Lower lobe of right lung (tissue), 2 donors: ENCODE results near the gene RLBP1. TPM values are rescaled to one million over a fixed set of nuclear protein-coding genes. Genes with fewer than 3 reads are reported as not detected.
A peak's percentile ranks its signal among the peaks of the same experiment; 100 is the strongest.

Experiments
- ATAC-seq, 2 donors: fragments of 200-7000 bp; cut with Tn5 transposase; one replicate each; pipeline ENCODE4 v1.9.1; 2020 to 2022; ENCODE audit warnings: mild to moderate bottlenecking in 2 of 2, moderate library complexity in 2 of 2
- DNase-seq: peaks from one replicate; pipeline ENCODE4 v3.0.0-alpha.2; 2020
- H3K27ac ChIP-seq: fragments of 200-600 bp; one replicate; pipeline ENCODE4 v1.8.0; 2022
- H3K27me3 ChIP-seq: fragments of 200-600 bp; one replicate; pipeline ENCODE4 v1.8.0; 2022; ENCODE audit warnings: low read depth
- H3K36me3 ChIP-seq: fragments of 200-600 bp; one replicate; pipeline ENCODE4 v1.8.0; 2022; ENCODE audit warnings: mild to moderate bottlenecking
- H3K4me1 ChIP-seq: fragments of 200-600 bp; one replicate; pipeline ENCODE4 v1.8.0; 2022
- H3K4me3 ChIP-seq: fragments of 200-600 bp; one replicate; pipeline ENCODE4 v1.8.0; 2022; ENCODE audit warnings: mild to moderate bottlenecking
- H3K9me3 ChIP-seq: fragments of 200-600 bp; one replicate; pipeline ENCODE4 v1.8.0; 2022
- CTCF ChIP-seq: fragments of 200-600 bp; IDR thresholded peaks from one replicate; pipeline ENCODE4 v1.8.0; 2022; ENCODE audit warnings: antibody characterized with exemption, mild to moderate bottlenecking
- intact Hi-C: fragments of 100-400 bp; cut with DNase I; formaldehyde crosslinking; loops from one replicate; pipeline ENCODE4 v1.11.0; 2022
- total RNA-seq: library from RNA; stranded (reverse); fragmentation: NEBNext Ultra II Directional; extraction: Animal tissue kit (Norgen Biotek cat#: 25700); gene quantifications from one replicate; pipeline ENCODE4 v1.2.1, GENCODE V29; 2021
- donor health status: DM: no; HTN: yes; CAD: no; lungs with severe emphysema.

RLBP1 gene
- total RNA-seq, 1 donor from 2014 or later: not detected

- DNase-seq (no peak), ATAC-seq (no peak)
- H3K27me3 ChIP-seq: no peaks in the 10 kb centered on the region
- intact Hi-C loops: no loop called here
- H3K4me3 ChIP-seq: no peak overlapping the region
- no peaks in the 10 kb centered on the region for H3K9me3 ChIP-seq
- peaks cover 13% of the 10 kb centered on the region for H3K4me1 ChIP-seq
- no peak for TF ChIP-seq CTCF
- no peak overlapping the region for H3K27ac ChIP-seq
- H3K36me3 ChIP-seq: peaks cover 69% of the 10 kb centered on the region
Observed at GRCh38 chr15:89198934-89199333, 22.4 kb downstream of the RLBP1 start.

- ATAC-seq (no peak), DNase-seq (no peak)
- Histone ChIP-seq H3K9me3 (no peaks in the 10 kb centered on the region), H3K27ac (no peak overlapping the region), H3K27me3 (no peaks in the 10 kb centered on the region), H3K36me3 (peaks cover 76% of the 10 kb centered on the region), H3K4me1 (peaks cover 13% of the 10 kb centered on the region), H3K4me3 (no peak overlapping the region)
- intact Hi-C loops: no loop called here
- TF ChIP-seq CTCF: no peak
Observed at GRCh38 chr15:89198196-89198595, 23.2 kb downstream of the RLBP1 start.

GRCh38 chr15:89197503-89197971 is 23.8 kb downstream of the RLBP1 start:
- H3K36me3 ChIP-seq: peaks cover 83% of the 10 kb centered on the region
- peak overlapping the region; percentile 53 for H3K27ac ChIP-seq
- H3K9me3 ChIP-seq: no peaks in the 10 kb centered on the region
- intact Hi-C loops: no loop called here
- no peaks in the 10 kb centered on the region for H3K27me3 ChIP-seq
- peaks cover 13% of the 10 kb centered on the region for H3K4me1 ChIP-seq
- no peak overlapping the region for H3K4me3 ChIP-seq
- no peak for TF ChIP-seq CTCF
- ATAC-seq: peak; percentile 80 to 85
- DNase-seq: peak; percentile 73

GRCh38 chr15:89196994-89197393 is 24.4 kb downstream of the RLBP1 start:
- H3K9me3 ChIP-seq: no peaks in the 10 kb centered on the region
- peak overlapping the region; percentile 53 for H3K27ac ChIP-seq
- peaks cover 13% of the 10 kb centered on the region for H3K4me1 ChIP-seq
- intact Hi-C loops: no loop called here
- H3K4me3 ChIP-seq: no peak overlapping the region
- TF ChIP-seq CTCF: no peak
- peak in 1 of 2 donors; percentile 26 for ATAC-seq
- H3K27me3 ChIP-seq: no peaks in the 10 kb centered on the region
- peaks cover 88% of the 10 kb centered on the region for H3K36me3 ChIP-seq
- DNase-seq: no peak

- Histone ChIP-seq H3K4me1 (peaks cover 13% of the 10 kb centered on the region), H3K4me3 (no peak overlapping the region), H3K27ac (no peak overlapping the region), H3K36me3 (peaks cover 96% of the 10 kb centered on the region), H3K9me3 (no peaks in the 10 kb centered on the region), H3K27me3 (no peaks in the 10 kb centered on the region)
- no peak for TF ChIP-seq CTCF
- DNase-seq (no peak), ATAC-seq (no peak)
- intact Hi-C loops: no loop called here
Observed at GRCh38 chr15:89196241-89196640, 25.1 kb downstream of the RLBP1 start.

GRCh38 chr15:89195836-89196235 is 25.5 kb downstream of the RLBP1 start:
- no peak for TF ChIP-seq CTCF
- DNase-seq (no peak), ATAC-seq (no peak)
- Histone ChIP-seq H3K27ac (no peak overlapping the region), H3K4me3 (no peak overlapping the region), H3K9me3 (no peaks in the 10 kb centered on the region), H3K36me3 (peaks cover 99% of the 10 kb centered on the region), H3K4me1 (peaks cover 13% of the 10 kb centered on the region), H3K27me3 (no peaks in the 10 kb centered on the region)
- intact Hi-C loops: no loop called here
